ENCODE data around the gene ACAN. TPM values are rescaled to one million over a fixed set of nuclear protein-coding genes. Genes with fewer than 3 reads are reported as not detected.

Gene ACAN
- total RNA-seq, 4 donors from 2014 or later = 0.38 TPM; not detected in 3

DNA sequence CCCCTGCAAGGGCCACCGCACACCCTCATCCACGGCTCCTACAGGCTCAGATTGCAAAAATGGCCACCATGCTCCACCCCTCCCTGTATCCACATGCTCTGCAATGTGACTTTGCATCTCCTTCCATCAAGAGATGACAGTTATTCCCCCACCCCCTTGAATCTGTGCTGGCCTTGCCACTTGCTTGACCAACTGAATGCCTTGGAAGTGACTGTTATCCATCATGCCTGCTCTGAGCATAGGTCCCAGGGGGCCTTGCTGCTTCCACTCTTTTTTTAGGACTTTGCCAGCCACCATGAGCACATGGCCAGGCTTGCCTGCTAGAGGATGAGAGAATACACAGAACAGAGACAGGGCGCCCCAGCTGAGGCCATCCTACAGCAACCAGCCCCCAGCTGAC lies 78.5 kb downstream of the ACAN start:
- no peak for DNase-seq

DNA sequence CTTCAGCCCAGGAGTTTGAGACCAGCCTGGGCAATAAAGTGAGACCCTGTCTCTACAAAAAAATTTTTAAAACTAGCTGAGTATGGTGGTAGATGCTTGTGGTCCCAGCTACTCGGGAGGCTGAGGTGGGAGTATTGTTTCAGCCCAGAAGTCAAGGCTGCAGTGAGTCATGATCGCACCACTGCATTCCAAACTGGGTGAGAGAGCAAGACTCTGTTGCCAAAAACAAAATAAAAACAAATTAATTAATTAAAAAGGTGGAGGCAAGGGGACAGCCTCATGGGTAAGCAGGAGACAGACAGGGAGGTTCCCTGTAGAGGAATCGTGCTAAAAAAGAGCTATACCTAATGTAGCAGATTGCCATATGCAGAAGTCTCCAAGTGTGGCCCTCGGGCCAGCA lies 79.5 kb downstream of the ACAN start:
- Histone ChIP-seq H3K4me3 (no peak overlapping the region), H3K36me3 (no peaks in the 10 kb centered on the region), H3K27ac (no peak overlapping the region), H3K27me3 (no peaks in the 10 kb centered on the region), H3K9me3 (no peaks in the 10 kb centered on the region), H3K4me1 (no peaks in the 10 kb centered on the region)
- no peak for DNase-seq
- no peak for TF ChIP-seq POLR2A (IDR thresholded peaks at IDR 0.05)
- TF ChIP-seq, protein P1, sequence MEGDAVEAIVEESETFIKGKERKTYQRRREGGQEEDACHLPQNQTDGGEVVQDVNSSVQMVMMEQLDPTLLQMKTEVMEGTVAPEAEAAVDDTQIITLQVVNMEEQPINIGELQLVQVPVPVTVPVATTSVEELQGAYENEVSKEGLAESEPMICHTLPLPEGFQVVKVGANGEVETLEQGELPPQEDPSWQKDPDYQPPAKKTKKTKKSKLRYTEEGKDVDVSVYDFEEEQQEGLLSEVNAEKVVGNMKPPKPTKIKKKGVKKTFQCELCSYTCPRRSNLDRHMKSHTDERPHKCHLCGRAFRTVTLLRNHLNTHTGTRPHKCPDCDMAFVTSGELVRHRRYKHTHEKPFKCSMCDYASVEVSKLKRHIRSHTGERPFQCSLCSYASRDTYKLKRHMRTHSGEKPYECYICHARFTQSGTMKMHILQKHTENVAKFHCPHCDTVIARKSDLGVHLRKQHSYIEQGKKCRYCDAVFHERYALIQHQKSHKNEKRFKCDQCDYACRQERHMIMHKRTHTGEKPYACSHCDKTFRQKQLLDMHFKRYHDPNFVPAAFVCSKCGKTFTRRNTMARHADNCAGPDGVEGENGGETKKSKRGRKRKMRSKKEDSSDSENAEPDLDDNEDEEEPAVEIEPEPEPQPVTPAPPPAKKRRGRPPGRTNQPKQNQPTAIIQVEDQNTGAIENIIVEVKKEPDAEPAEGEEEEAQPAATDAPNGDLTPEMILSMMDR (IDR thresholded peaks at IDR 0.05) = no peak

More for the DNA sequence above, 78.5 kb downstream of the ACAN start:
- no peak for TF ChIP-seq POLR2A (IDR thresholded peaks at IDR 0.05)
- TF ChIP-seq, protein P1 (IDR thresholded peaks at IDR 0.05) = no peak
- no peaks in the 10 kb centered on the region for H3K27me3 ChIP-seq
- H3K9me3 ChIP-seq = no peaks in the 10 kb centered on the region
- no peaks in the 10 kb centered on the region for H3K4me1 ChIP-seq
- no peak overlapping the region for H3K27ac ChIP-seq
- no peaks in the 10 kb centered on the region for H3K36me3 ChIP-seq
- H3K4me3 ChIP-seq = no peak overlapping the region

DNA sequence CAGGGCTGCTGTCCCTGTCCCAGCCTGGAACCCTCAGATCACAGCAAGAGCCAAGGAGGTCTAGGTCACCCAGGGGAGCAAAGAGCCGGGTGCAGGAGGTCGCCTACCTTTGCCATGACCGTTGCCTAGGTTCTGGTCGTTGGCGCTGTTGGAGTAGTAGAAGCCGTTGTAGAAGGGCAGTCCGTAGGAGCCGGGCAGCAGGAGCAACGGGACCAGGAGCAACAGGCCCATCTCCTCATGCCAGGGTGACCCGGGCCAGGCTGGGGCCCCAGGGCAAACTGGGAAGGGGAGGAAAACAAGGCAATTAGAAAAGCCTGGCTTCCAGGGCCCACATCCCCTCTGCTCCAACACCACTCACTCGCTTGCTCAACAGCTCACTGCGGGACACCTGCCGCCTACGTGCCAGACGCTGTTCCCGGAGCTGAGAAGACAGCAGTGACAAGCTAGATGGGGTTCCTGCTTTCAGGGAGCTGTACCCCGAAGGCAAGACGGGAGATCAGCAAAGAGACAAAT lies 83.9 kb downstream of the ACAN start:
- Histone ChIP-seq H3K9me3 (no peaks in the 10 kb centered on the region), H3K4me3 (no peak overlapping the region), H3K27ac (no peak overlapping the region), H3K36me3 (no peaks in the 10 kb centered on the region), H3K4me1 (no peaks in the 10 kb centered on the region), H3K27me3 (no peaks in the 10 kb centered on the region)
- TF ChIP-seq POLR2A (IDR thresholded peaks at IDR 0.05) = no peak
- TF ChIP-seq, protein P1 (IDR thresholded peaks at IDR 0.05) = no peak
- no peak for DNase-seq

DNA sequence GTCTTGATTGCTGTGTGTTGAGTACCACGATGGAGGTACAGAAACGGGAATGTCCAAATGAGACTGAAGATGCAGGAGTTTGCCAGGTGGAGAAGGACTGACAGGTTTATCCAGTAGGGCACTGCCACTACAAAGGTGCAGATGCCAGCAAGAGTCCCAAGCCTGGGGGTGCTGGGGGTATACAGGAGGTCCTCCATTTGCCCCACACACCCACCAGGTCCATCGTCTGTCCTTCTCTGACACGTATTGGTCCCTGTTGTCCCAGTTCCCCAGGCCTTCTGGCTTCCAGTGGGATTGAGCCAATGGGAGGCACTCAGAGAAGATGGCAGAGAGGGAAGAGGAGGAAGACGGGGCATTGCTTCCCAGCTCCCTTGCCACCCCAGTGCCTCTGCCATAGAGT lies 85.5 kb downstream of the ACAN start:
- Histone ChIP-seq H3K27me3 (no peaks in the 10 kb centered on the region), H3K27ac (no peak overlapping the region), H3K9me3 (no peaks in the 10 kb centered on the region), H3K4me1 (no peaks in the 10 kb centered on the region), H3K4me3 (no peak overlapping the region), H3K36me3 (no peaks in the 10 kb centered on the region)
- TF ChIP-seq, protein P1 (IDR thresholded peaks at IDR 0.05) = no peak
- no peak for TF ChIP-seq POLR2A (IDR thresholded peaks at IDR 0.05)
- no peak for DNase-seq

DNA sequence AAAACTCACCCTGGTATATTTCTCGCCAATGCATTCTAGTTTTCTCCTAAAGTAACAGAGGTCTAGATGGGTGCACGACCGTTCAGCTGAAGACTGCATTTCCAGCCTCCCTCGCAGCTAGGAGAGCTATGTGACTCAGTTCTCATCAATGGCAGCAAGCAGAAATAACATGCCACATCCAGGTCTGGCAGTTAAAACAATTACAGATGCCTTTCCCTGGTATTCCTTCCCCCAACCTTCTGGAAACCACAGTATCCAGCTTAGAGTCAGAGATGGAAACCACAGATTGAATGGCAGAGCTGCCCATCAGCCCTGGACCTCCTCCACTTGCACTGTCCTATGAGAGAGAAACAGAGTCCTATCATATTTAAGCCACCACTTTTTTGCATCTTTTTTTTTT lies 87.3 kb downstream of the ACAN start:
- DNase-seq = no peak
- TF ChIP-seq, protein P1 (IDR thresholded peaks at IDR 0.05) = no peak
- no peak for TF ChIP-seq POLR2A (IDR thresholded peaks at IDR 0.05)
- Histone ChIP-seq H3K36me3 (no peaks in the 10 kb centered on the region), H3K27ac (no peak overlapping the region), H3K4me3 (no peak overlapping the region), H3K4me1 (peaks cover 0 to 16% (median 11%) of the 10 kb centered on the region in 4 donors), H3K27me3 (peaks cover 0 to 6% of the 10 kb centered on the region in 2 donors), H3K9me3 (no peaks in the 10 kb centered on the region)
